Mesenchymal stem cell (in vitro differentiated cells and primary cell): ENCODE measurements around the gene CD9.
A peak's percentile ranks its signal among the peaks of the same experiment; 100 is the strongest.

ENCODE experiments used
- DNase-seq: peaks from one replicate; pipeline ENCODE4 v3.0.0-alpha.2; 2013
- H2AFZ ChIP-seq: one replicate; pipeline ENCODE4 v1.6.1; 2013; ENCODE audit warnings: low read depth, mild to moderate bottlenecking, control low read depth, inconsistent platforms, low read length, moderate library complexity
- H2AK5ac ChIP-seq: 2 replicates; pipeline ENCODE4 v1.6.1; 2013; ENCODE audit warnings: low read length, moderate library complexity, mild to moderate bottlenecking, inconsistent platforms; ENCODE audit not compliant: severe bottlenecking
- H2BK120ac ChIP-seq: one replicate; pipeline ENCODE4 v1.6.1; 2013; ENCODE audit warnings: low read depth, mild to moderate bottlenecking, inconsistent platforms, low read length, moderate library complexity
- H2BK12ac ChIP-seq, 2 experiments: one replicate each; pipeline ENCODE4 v1.6.1; 2013; ENCODE audit warnings: inconsistent platforms in 2 of 2, low read length in 2 of 2, mild to moderate bottlenecking in 2 of 2, moderate library complexity in 2 of 2, control low read depth in 1 of 2
- H2BK15ac ChIP-seq: one replicate; pipeline ENCODE4 v1.6.1; 2013; ENCODE audit warnings: mild to moderate bottlenecking, low read depth, inconsistent platforms; ENCODE audit not compliant: poor library complexity, severe bottlenecking
- H2BK5ac ChIP-seq: 2 replicates; pipeline ENCODE4 v1.6.1; 2013; ENCODE audit warnings: low read depth, mild to moderate bottlenecking, low read length, control low read depth, inconsistent platforms; ENCODE audit not compliant: poor library complexity, severe bottlenecking
- H3K14ac ChIP-seq, 2 experiments: one replicate each; pipeline ENCODE4 v1.6.1; 2013; ENCODE audit warnings: inconsistent platforms in 2 of 2, low read length in 2 of 2, control low read depth in 1 of 2, mild to moderate bottlenecking in 1 of 2, moderate library complexity in 1 of 2
- H3K18ac ChIP-seq, 2 experiments: one replicate each; pipeline ENCODE4 v1.6.1; 2013; ENCODE audit warnings: inconsistent platforms in 2 of 2, low read length in 2 of 2, control low read depth in 1 of 2, low read depth in 1 of 2, mild to moderate bottlenecking in 1 of 2
- H3K23ac ChIP-seq, 2 experiments: one replicate each; pipeline ENCODE4 v1.6.1; 2013; ENCODE audit warnings: inconsistent platforms in 2 of 2, low read length in 2 of 2, mild to moderate bottlenecking in 2 of 2, moderate library complexity in 2 of 2, control low read depth in 1 of 2
- H3K27ac ChIP-seq: 2 replicates; pipeline ENCODE4 v1.5.1; 2013; ENCODE audit warnings: mild to moderate bottlenecking, moderate library complexity, low read length, control low read depth, inconsistent platforms; ENCODE audit not compliant: poor library complexity, severe bottlenecking
- H3K27me3 ChIP-seq, 2 experiments: 2 replicates each; pipeline versions ENCODE4 v1.6.1 to v1.7.0; 2013; ENCODE audit warnings: low read length in 2 of 2, mild to moderate bottlenecking in 2 of 2, moderate library complexity in 2 of 2, control low read depth in 1 of 2, inconsistent platforms in 1 of 2; ENCODE audit not compliant: control insufficient read depth in 1 of 2, insufficient read depth in 1 of 2
- H3K36me3 ChIP-seq, 2 experiments: 2 replicates each; pipeline versions ENCODE4 v1.6.1 to v1.7.0; 2013; ENCODE audit warnings: low read length in 2 of 2, control low read depth in 1 of 2, inconsistent platforms in 1 of 2, low read depth in 1 of 2, mild to moderate bottlenecking in 1 of 2; ENCODE audit not compliant: insufficient read depth in 2 of 2, control insufficient read depth in 1 of 2
- H3K4ac ChIP-seq, 2 experiments: one replicate each; pipeline ENCODE4 v1.6.1; 2013; ENCODE audit warnings: inconsistent platforms in 2 of 2, low read length in 2 of 2, mild to moderate bottlenecking in 2 of 2, moderate library complexity in 2 of 2, control low read depth in 1 of 2, low read depth in 1 of 2
- H3K4me1 ChIP-seq: 2 replicates; pipeline ENCODE4 v1.6.1; 2013; ENCODE audit warnings: low read depth, low read length, control low read depth; ENCODE audit not compliant: control insufficient read depth, insufficient read depth
- H3K4me2 ChIP-seq: 2 replicates; pipeline ENCODE4 v1.6.1; 2013; ENCODE audit warnings: low read length, mild to moderate bottlenecking, inconsistent platforms; ENCODE audit not compliant: poor library complexity, severe bottlenecking
- H3K4me3 ChIP-seq, 2 experiments: 2 replicates each; pipeline versions ENCODE4 v1.5.1 to v1.7.0; 2013; ENCODE audit warnings: low read length in 2 of 2, mild to moderate bottlenecking in 2 of 2, control low read depth in 1 of 2, low read depth in 1 of 2; ENCODE audit not compliant: insufficient read depth in 1 of 2
- H3K79me1 ChIP-seq: replicated peaks from 2 replicates; pipeline ENCODE4 v1.6.1; 2013; ENCODE audit warnings: mild to moderate bottlenecking, control low read depth, low read length, inconsistent platforms; ENCODE audit not compliant: poor library complexity, severe bottlenecking
- H3K9ac ChIP-seq: 2 replicates; pipeline ENCODE4 v1.7.0; 2013; ENCODE audit warnings: mild to moderate bottlenecking, low read length, moderate library complexity
- H3K9me3 ChIP-seq: 2 replicates; pipeline ENCODE4 v1.7.0; 2013; ENCODE audit warnings: mild to moderate bottlenecking, low read length; ENCODE audit not compliant: control insufficient read depth
- H4K8ac ChIP-seq: one replicate; pipeline ENCODE4 v1.6.1; 2013; ENCODE audit warnings: inconsistent platforms, mild to moderate bottlenecking, low read length, moderate library complexity
- H4K91ac ChIP-seq: one replicate; pipeline ENCODE4 v1.6.1; 2013; ENCODE audit warnings: mild to moderate bottlenecking, low read length, inconsistent platforms
- WGBS: methylation state at CpG from one replicate; pipeline ENCODE4 v1.1.7; 2013; ENCODE audit warnings: mixed read lengths; 5-methylcytosine and 5-hydroxymethylcytosine counted together

CD9 gene

DNA sequence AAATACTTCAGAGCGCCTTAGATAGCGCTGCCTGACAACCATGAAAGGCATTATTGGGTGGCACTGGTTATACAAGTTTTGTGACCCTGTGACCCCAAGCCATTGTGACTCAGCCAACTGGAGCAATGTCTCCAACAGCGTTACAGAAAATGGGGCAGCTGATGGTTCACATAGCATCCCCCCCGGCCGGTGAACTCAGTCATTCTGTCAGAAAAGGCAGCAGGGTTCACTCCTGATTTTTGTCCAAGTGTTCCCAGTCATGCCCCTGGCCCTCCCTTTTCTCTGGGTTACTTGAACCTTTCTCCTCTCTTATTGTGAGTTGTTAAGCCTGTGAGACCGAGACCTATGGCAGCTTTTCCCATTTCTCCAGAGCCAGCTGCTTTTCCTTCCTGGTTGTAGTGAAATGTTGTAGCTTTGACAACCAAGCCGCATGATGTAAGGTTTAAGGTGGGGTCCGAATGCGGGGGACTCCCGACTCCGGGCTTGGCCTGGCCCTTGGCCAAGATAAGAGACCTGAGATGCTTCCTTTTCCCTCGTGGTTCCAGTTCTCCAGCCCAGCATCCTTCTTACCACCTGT, 22.0 kb downstream of the CD9 start:
- no peak overlapping the region for H3K4ac ChIP-seq
- H2BK12ac ChIP-seq: peak overlapping the region in 1 of 2 experiments; percentile 21
- no peak overlapping the region for H3K9ac ChIP-seq
- no peak overlapping the region for H2BK120ac ChIP-seq
- H3K27ac ChIP-seq: no peak overlapping the region
- H3K9me3 ChIP-seq: peaks cover 4% of the 10 kb centered on the region
- H2AK5ac ChIP-seq: no peak overlapping the region
- H3K14ac ChIP-seq: no peak overlapping the region
- H4K8ac ChIP-seq: no peak overlapping the region
- no peak overlapping the region for H3K23ac ChIP-seq
- no peak overlapping the region for H4K91ac ChIP-seq
- peaks cover 21% of the 10 kb centered on the region for H3K4me1 ChIP-seq
- H3K36me3 ChIP-seq: peaks cover 7 to 14% of the 10 kb centered on the region in 2 experiments
- H3K79me1 ChIP-seq: peaks cover 14% of the 10 kb centered on the region
- 90% methylated on average over 12 of the region's 12 CpGs for WGBS
- no peak overlapping the region for H3K4me2 ChIP-seq
- no peak overlapping the region for H3K4me3 ChIP-seq
- H3K18ac ChIP-seq: no peak overlapping the region
- peak; percentile 64 for DNase-seq
- H2AFZ ChIP-seq: no peak overlapping the region
- H2BK15ac ChIP-seq: no peak overlapping the region
- no peak overlapping the region for H2BK5ac ChIP-seq
- H3K27me3 ChIP-seq: no peaks in the 10 kb centered on the region

DNA sequence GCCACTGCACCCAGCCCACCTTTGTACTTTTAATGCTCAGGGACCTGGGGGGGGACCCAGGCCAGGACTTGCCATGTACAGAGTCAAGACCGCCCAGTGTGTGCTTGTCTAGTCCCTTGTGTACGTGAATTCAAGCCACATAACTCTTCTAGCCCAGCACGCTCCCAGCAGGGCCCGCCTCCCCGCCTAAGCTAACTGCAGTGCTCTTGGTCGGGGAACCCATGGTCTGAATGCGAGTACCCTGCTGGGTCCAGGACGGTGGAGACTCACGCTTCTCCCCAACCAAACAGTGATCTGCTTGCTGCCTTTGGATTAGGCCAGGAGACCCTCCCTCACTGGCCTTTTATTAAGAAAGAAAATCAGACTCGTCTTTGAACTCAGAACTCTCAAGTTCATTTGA, 23.3 kb downstream of the CD9 start:
- DNase-seq: no peak
- 91% methylated on average over 10 of the region's 10 CpGs for WGBS

DNA sequence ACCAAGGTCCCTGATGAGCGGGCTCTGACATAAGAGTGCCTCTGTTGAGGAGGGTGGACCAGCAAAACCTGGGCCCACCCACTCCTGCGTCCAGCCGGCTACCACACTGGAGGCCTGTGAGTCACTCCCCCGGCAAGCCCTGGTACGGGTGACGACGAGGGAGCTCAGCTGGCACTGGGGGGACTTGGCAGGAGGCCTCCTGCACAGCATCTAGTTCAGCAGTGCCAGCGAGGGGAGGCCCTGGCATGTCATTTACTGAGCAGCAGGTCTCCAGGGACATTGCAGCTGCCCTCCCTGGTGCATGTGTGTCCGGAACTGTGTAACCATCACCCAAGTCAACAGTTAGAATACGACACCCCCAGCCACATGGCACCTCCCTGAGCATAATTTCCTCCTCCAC, 24.4 kb downstream of the CD9 start:
- Histone ChIP-seq H3K9ac (no peak overlapping the region), H3K14ac (no peak overlapping the region), H2BK12ac (no peak overlapping the region), H3K23ac (no peak overlapping the region), H3K9me3 (peaks cover 4% of the 10 kb centered on the region), H3K4ac (no peak overlapping the region), H3K18ac (no peak overlapping the region), H4K91ac (no peak overlapping the region), H2BK5ac (no peak overlapping the region), H3K27me3 (no peaks in the 10 kb centered on the region), H3K36me3 (peaks cover 10 to 22% of the 10 kb centered on the region in 2 experiments), H3K79me1 (peaks cover 9% of the 10 kb centered on the region), H2BK120ac (no peak overlapping the region), H4K8ac (peak overlapping the region; percentile 27), H3K4me3 (no peak overlapping the region), H2BK15ac (no peak overlapping the region), H3K27ac (no peak overlapping the region), H3K4me2 (no peak overlapping the region), H2AK5ac (no peak overlapping the region), H2AFZ (no peak overlapping the region), H3K4me1 (peaks cover 26% of the 10 kb centered on the region)
- 93% methylated on average over 10 of the region's 10 CpGs for WGBS
- DNase-seq: no peak

More for the DNA sequence above, 23.3 kb downstream of the CD9 start:
- H3K4ac ChIP-seq: no peak overlapping the region
- no peak overlapping the region for H2BK15ac ChIP-seq
- no peak overlapping the region for H3K18ac ChIP-seq
- H4K91ac ChIP-seq: no peak overlapping the region
- H3K9ac ChIP-seq: no peak overlapping the region
- no peak overlapping the region for H2BK12ac ChIP-seq
- no peak overlapping the region for H2AFZ ChIP-seq
- H4K8ac ChIP-seq: no peak overlapping the region
- H3K14ac ChIP-seq: no peak overlapping the region
- no peak overlapping the region for H3K27ac ChIP-seq
- no peak overlapping the region for H3K4me2 ChIP-seq
- no peak overlapping the region for H2BK5ac ChIP-seq
- H3K79me1 ChIP-seq: peaks cover 9% of the 10 kb centered on the region
- H2AK5ac ChIP-seq: peak overlapping the region; percentile 15
- no peak overlapping the region for H3K4me3 ChIP-seq
- H3K23ac ChIP-seq: no peak overlapping the region
- peaks cover 4% of the 10 kb centered on the region for H3K9me3 ChIP-seq
- peaks cover 10 to 22% of the 10 kb centered on the region in 2 experiments for H3K36me3 ChIP-seq
- no peaks in the 10 kb centered on the region for H3K27me3 ChIP-seq
- peaks cover 21% of the 10 kb centered on the region for H3K4me1 ChIP-seq
- H2BK120ac ChIP-seq: no peak overlapping the region

DNA sequence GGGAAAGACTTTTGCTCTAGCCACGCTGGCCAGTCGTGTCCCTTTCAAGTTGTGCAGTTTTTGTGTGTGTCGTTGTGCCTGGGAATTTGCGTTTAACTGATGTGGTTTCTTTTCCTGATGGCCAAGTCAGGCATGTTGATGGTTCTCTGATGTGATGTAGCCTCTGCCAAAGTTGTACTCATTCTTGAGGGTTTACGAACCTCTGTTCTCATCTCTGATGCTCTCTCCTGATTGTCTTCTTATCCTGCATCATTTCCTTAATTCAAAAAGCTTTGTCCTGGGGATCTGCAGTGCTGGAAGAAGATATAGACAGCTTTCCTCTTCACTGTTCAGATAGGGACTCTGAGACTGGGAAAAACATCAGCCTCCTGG, 25.4 kb downstream of the CD9 start:
- Histone ChIP-seq H3K4me3 (peak overlapping the region in 1 of 2 experiments; percentile 59), H4K8ac (no peak overlapping the region), H3K27ac (no peak overlapping the region), H3K79me1 (peaks cover 6% of the 10 kb centered on the region), H3K9ac (peak overlapping the region; percentile 87), H2BK15ac (no peak overlapping the region), H3K23ac (no peak overlapping the region), H3K4me2 (no peak overlapping the region), H3K36me3 (peaks cover 10 to 23% of the 10 kb centered on the region in 2 experiments), H2AK5ac (no peak overlapping the region), H3K14ac (no peak overlapping the region), H3K4ac (no peak overlapping the region), H3K18ac (no peak overlapping the region), H3K9me3 (no peaks in the 10 kb centered on the region), H3K27me3 (no peaks in the 10 kb centered on the region), H3K4me1 (peaks cover 30% of the 10 kb centered on the region), H2BK12ac (no peak overlapping the region), H2BK5ac (no peak overlapping the region), H2AFZ (no peak overlapping the region), H4K91ac (no peak overlapping the region), H2BK120ac (no peak overlapping the region)
- 92% methylated on average over 4 of the region's 5 CpGs for WGBS
- no peak for DNase-seq
